BJ (cell line): ENCODE measurements around the gene COL8A1. TPM values are rescaled to one million over a fixed set of nuclear protein-coding genes. Genes with fewer than 3 reads are reported as not detected.

Experiments used
- CTCF ChIA-PET: fragments of 350-600 bp; formaldehyde crosslinking; extraction: SDS; loops from one replicate; lab custom pipeline; 2021; ENCODE audit warnings: antibody characterized with exemption, inconsistent platforms; lab: Yijun Ruan, JAX
- POLR2A ChIA-PET: fragments of 300-600 bp; sonication (Branson Sonifier 250); formaldehyde crosslinking; extraction: SDS; loops from one replicate; lab custom pipeline; 2021; ENCODE audit warnings: antibody characterized with exemption; lab: Charles Lee
- DNase-seq: peaks from one replicate; pipeline ENCODE4 v3.0.0-alpha.2; 2011; ENCODE audit warnings: low read depth
- H3K27me3 ChIP-seq: 2 replicates; pipeline ENCODE4 v1.6.0; 2011; ENCODE audit warnings: low read length; ENCODE audit not compliant: control insufficient read depth, insufficient read depth
- H3K36me3 ChIP-seq: 2 replicates; pipeline ENCODE4 v1.5.1; 2011; ENCODE audit warnings: low read length; ENCODE audit not compliant: control insufficient read depth, insufficient read depth
- H3K4me3 ChIP-seq: 2 replicates; pipeline ENCODE4 v1.5.1; 2011; ENCODE audit warnings: low read depth, mild to moderate bottlenecking, control low read depth, low read length
- polyA plus RNA-seq: library from polyadenylated mRNA; depleted of rRNA; stranded (reverse); fragments of >200 nt; gene quantifications from 2 replicates; pipeline ENCODE4 v1.2.3, GENCODE V29; 2011
- TF ChIP-seq, protein P1 (sequence below): IDR thresholded peaks from 2 replicates; pipeline ENCODE4 v1.5.1; 2011; ENCODE audit warnings: low read depth, mild to moderate bottlenecking, control low read depth, inconsistent platforms, low read length, moderate library complexity; ENCODE audit not compliant: insufficient read depth

The COL8A1 gene
- polyA plus RNA-seq, 1 experiment: 186 TPM

- H3K27me3 ChIP-seq: no peaks in the 10 kb centered on the region
- ChIA-PET CTCF (interaction anchor here (0.6 to 3.0 kb wide), 4 partner anchors 9 to 234 kb away, joined by 3 to 13 read pairs (median 6); no protein-coding TSS in a partner anchor), POLR2A (interaction anchor here (0.6 kb wide), 1 partner anchor 537 kb away, joined by 3 read pairs; no protein-coding TSS in a partner anchor)
- DNase-seq: no peak
- no peaks in the 10 kb centered on the region for H3K36me3 ChIP-seq
- no peak overlapping the region for H3K4me3 ChIP-seq
- TF ChIP-seq, protein P1, sequence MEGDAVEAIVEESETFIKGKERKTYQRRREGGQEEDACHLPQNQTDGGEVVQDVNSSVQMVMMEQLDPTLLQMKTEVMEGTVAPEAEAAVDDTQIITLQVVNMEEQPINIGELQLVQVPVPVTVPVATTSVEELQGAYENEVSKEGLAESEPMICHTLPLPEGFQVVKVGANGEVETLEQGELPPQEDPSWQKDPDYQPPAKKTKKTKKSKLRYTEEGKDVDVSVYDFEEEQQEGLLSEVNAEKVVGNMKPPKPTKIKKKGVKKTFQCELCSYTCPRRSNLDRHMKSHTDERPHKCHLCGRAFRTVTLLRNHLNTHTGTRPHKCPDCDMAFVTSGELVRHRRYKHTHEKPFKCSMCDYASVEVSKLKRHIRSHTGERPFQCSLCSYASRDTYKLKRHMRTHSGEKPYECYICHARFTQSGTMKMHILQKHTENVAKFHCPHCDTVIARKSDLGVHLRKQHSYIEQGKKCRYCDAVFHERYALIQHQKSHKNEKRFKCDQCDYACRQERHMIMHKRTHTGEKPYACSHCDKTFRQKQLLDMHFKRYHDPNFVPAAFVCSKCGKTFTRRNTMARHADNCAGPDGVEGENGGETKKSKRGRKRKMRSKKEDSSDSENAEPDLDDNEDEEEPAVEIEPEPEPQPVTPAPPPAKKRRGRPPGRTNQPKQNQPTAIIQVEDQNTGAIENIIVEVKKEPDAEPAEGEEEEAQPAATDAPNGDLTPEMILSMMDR: no peak
Measured at GRCh38 chr3:99823723-99824711, 185.6 kb downstream of the COL8A1 start.

DNA sequence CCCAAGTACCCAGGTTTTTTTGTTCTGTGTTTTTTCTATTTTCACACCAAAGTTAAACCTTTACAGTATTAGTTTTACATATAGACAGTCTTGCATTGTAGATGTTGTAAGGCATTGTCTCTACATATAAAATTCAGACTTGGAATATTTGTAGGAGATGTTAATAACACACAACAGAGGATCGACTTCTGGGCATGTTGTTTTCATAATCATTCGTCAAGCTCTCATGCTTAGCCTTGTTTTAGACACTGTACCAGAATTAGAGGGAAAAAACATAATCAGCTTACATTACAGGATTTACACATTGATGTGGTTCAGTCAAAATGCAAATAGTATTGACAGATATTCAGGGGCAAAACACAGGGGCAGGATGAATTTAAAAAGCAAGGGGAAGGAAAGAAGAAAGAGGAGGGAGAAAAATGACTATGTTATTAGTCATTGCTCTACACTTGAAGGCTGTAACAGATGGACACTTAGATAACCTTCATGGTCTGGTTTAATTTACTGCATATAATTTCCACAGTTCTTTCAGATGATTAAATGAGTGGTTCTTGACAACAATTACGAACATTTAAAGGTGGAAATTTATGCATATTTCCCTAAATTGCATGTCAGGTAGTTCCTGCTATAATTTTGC is 186.7 kb downstream of the COL8A1 start:
- H3K4me3 ChIP-seq: no peak overlapping the region
- ChIA-PET CTCF (interaction anchor here (0.7 kb wide), 1 partner anchor 774 kb away, joined by 3 read pairs; no protein-coding TSS in a partner anchor), POLR2A (no interaction called here)
- TF ChIP-seq, protein P1: no peak
- DNase-seq: peak; percentile 4
- no peaks in the 10 kb centered on the region for H3K27me3 ChIP-seq
- no peaks in the 10 kb centered on the region for H3K36me3 ChIP-seq

- no peak for DNase-seq
- TF ChIP-seq, protein P1: no peak
- ChIA-PET CTCF (interaction anchor here (0.6 to 0.8 kb wide), 3 partner anchors 340 to 968 kb away, joined by 3 read pairs; no protein-coding TSS in a partner anchor), POLR2A (no interaction called here)
- no peaks in the 10 kb centered on the region for H3K36me3 ChIP-seq
- no peak overlapping the region for H3K4me3 ChIP-seq
- no peaks in the 10 kb centered on the region for H3K27me3 ChIP-seq
Measured at GRCh38 chr3:99829844-99830243, 191.4 kb downstream of the COL8A1 start.

- POLR2A ChIA-PET: no interaction called here
- CTCF ChIA-PET: interaction anchor here (1.2 to 2.7 kb wide), 4 partner anchors 10 to 235 kb away, joined by 3 to 13 read pairs (median 6); no protein-coding TSS in a partner anchor
- no peak for DNase-seq
Measured at GRCh38 chr3:99833617-99834205, 195.3 kb downstream of the COL8A1 start.

More at GRCh38 chr3:99833617-99834205, 195.3 kb downstream of the COL8A1 start:
- no peaks in the 10 kb centered on the region for H3K36me3 ChIP-seq
- TF ChIP-seq, protein P1: no peak
- H3K4me3 ChIP-seq: no peak overlapping the region
- H3K27me3 ChIP-seq: no peaks in the 10 kb centered on the region
